HEK293 (cell line): ENCODE results near the gene STAB2.

Source experiments
- CTCF ChIA-PET: fragments of 350-600 bp; formaldehyde crosslinking; extraction: SDS; loops from one replicate; lab custom pipeline; 2021; ENCODE audit warnings: antibody characterized with exemption; lab: Yijun Ruan, JAX
- POLR2A ChIA-PET: fragments of 300-600 bp; formaldehyde crosslinking; extraction: SDS; loops from one replicate; lab custom pipeline; 2020; ENCODE audit warnings: antibody characterized with exemption, inconsistent platforms; lab: Yijun Ruan, JAX
- H3K27ac ChIP-seq: fragments of 200-500 bp; sonication (Bioruptor generic); 2 replicates; pipeline ENCODE4 v1.5.1; 2014; ENCODE audit warnings: low read depth, low read length, control low read depth, inconsistent platforms; ENCODE audit errors: extremely low read depth
- H3K36me3 ChIP-seq, 2 experiments: fragments of 200-500 bp in 1 of 2; sonication (Bioruptor generic) in 1 of 2; 1 replicate in 1 of 2; 2 replicates in 1 of 2; pipeline ENCODE4 v1.5.1; 2014 to 2017; ENCODE audit warnings: inconsistent platforms in 2 of 2, low read length in 2 of 2; ENCODE audit not compliant: control insufficient read depth in 2 of 2, insufficient read depth in 1 of 2
- H3K4me1 ChIP-seq: fragments of 200-500 bp; sonication (Bioruptor generic); 2 replicates; pipeline ENCODE4 v1.5.1; 2014; ENCODE audit warnings: mild to moderate bottlenecking, low read length, inconsistent platforms; ENCODE audit not compliant: control insufficient read depth, insufficient read depth
- H3K4me3 ChIP-seq: 2 replicates; pipeline ENCODE4 v1.5.1; 2011; ENCODE audit warnings: low read depth, mild to moderate bottlenecking, control low read depth, low read length, moderate library complexity
- H3K9me3 ChIP-seq: fragments of 200-500 bp; sonication (Bioruptor generic); 2 replicates; pipeline ENCODE4 v1.5.1; 2014; ENCODE audit warnings: low read depth, low read length, inconsistent platforms; ENCODE audit not compliant: control insufficient read depth, insufficient read depth
- AEBP2 ChIP-seq: fragments of 450-650 bp; formaldehyde crosslinking; IDR thresholded peaks from 2 replicates; pipeline ENCODE4 v1.5.1; 2016; ENCODE audit warnings: missing biosample characterization, missing genetic modification characterization, borderline replicate concordance
- GFI1B ChIP-seq: fragments of 450-650 bp; formaldehyde crosslinking; IDR thresholded peaks from 2 replicates; pipeline ENCODE4 v1.5.1; 2016; ENCODE audit warnings: missing biosample characterization, missing genetic modification characterization
- HOXA7 ChIP-seq: sonication (generic); formaldehyde crosslinking; IDR thresholded peaks from 2 replicates; pipeline ENCODE4 v1.8.1; 2022; ENCODE audit warnings: missing genetic modification reagents, borderline replicate concordance
- HOXD13 ChIP-seq: sonication (generic); formaldehyde crosslinking; IDR thresholded peaks from 2 replicates; pipeline ENCODE4 v1.8.0; 2022; ENCODE audit warnings: missing genetic modification reagents, borderline replicate concordance
- KLF1 ChIP-seq: fragments of 450-650 bp; formaldehyde crosslinking; IDR thresholded peaks from 2 replicates; pipeline ENCODE4 v1.5.1; 2016; ENCODE audit warnings: missing biosample characterization, missing genetic modification characterization
- MYNN ChIP-seq: fragments of 450-650 bp; formaldehyde crosslinking; IDR thresholded peaks from 2 replicates; pipeline ENCODE4 v1.5.1; 2016; ENCODE audit warnings: missing biosample characterization, missing genetic modification characterization, borderline replicate concordance
- PRDM4 ChIP-seq: fragments of 450-650 bp; formaldehyde crosslinking; IDR thresholded peaks from 2 replicates; pipeline ENCODE4 v1.5.1; 2017; ENCODE audit warnings: missing biosample characterization, missing genetic modification characterization
- RBAK ChIP-seq: fragments of 450-650 bp; formaldehyde crosslinking; IDR thresholded peaks from 2 replicates; pipeline ENCODE4 v1.5.1; 2016; ENCODE audit warnings: missing biosample characterization, missing genetic modification characterization
- SCRT2 ChIP-seq: fragments of 450-650 bp; formaldehyde crosslinking; IDR thresholded peaks from 2 replicates; pipeline ENCODE4 v1.5.1; 2016; ENCODE audit warnings: missing biosample characterization, missing genetic modification characterization
- ZBTB1 ChIP-seq: fragments of 450-650 bp; formaldehyde crosslinking; IDR thresholded peaks from 2 replicates; pipeline ENCODE4 v1.5.1; 2016; ENCODE audit warnings: missing biosample characterization, missing genetic modification characterization
- ZBTB6 ChIP-seq: fragments of 450-650 bp; formaldehyde crosslinking; IDR thresholded peaks from 2 replicates; pipeline ENCODE4 v1.5.1; 2017; ENCODE audit warnings: missing biosample characterization, missing genetic modification characterization
- ZFHX2 ChIP-seq: fragments of 450-650 bp; formaldehyde crosslinking; conservative IDR thresholded peaks from 2 replicates; pipeline ENCODE4 v1.5.1; 2016; ENCODE audit warnings: missing biosample characterization, missing genetic modification characterization
- ZNF132 ChIP-seq: fragments of 450-650 bp; formaldehyde crosslinking; IDR thresholded peaks from 2 replicates; pipeline ENCODE4 v1.5.1; 2017; ENCODE audit warnings: missing biosample characterization, missing genetic modification characterization, borderline replicate concordance
- ZNF133 ChIP-seq: fragments of 450-650 bp; formaldehyde crosslinking; IDR thresholded peaks from 2 replicates; pipeline ENCODE4 v1.5.1; 2016; ENCODE audit warnings: missing biosample characterization, missing genetic modification characterization
- ZNF16 ChIP-seq: fragments of 450-650 bp; formaldehyde crosslinking; IDR thresholded peaks from 2 replicates; pipeline ENCODE4 v1.5.1; 2016; ENCODE audit warnings: low read depth, missing biosample characterization, missing genetic modification characterization
- ZNF302 ChIP-seq: fragments of 450-650 bp; formaldehyde crosslinking; IDR thresholded peaks from 2 replicates; pipeline ENCODE4 v1.5.1; 2016; ENCODE audit warnings: missing biosample characterization, missing genetic modification characterization, low read depth
- ZNF366 ChIP-seq: fragments of 450-650 bp; formaldehyde crosslinking; conservative IDR thresholded peaks from 2 replicates; pipeline ENCODE4 v1.5.1; 2016; ENCODE audit warnings: missing biosample characterization, missing genetic modification characterization
- ZNF510 ChIP-seq: fragments of 450-650 bp; formaldehyde crosslinking; IDR thresholded peaks from 2 replicates; pipeline ENCODE4 v1.5.1; 2018; ENCODE audit warnings: mild to moderate bottlenecking, missing genetic modification characterization, missing biosample characterization; ENCODE audit not compliant: insufficient replicate concordance
- ZNF521 ChIP-seq: fragments of 450-650 bp; formaldehyde crosslinking; IDR thresholded peaks from 2 replicates; pipeline ENCODE4 v1.5.1; 2017; ENCODE audit warnings: missing biosample characterization, mild to moderate bottlenecking, missing genetic modification characterization
- ZNF571 ChIP-seq: fragments of 450-650 bp; formaldehyde crosslinking; IDR thresholded peaks from 2 replicates; pipeline ENCODE4 v1.5.0; 2017; ENCODE audit warnings: missing biosample characterization, missing genetic modification characterization
- ZNF610 ChIP-seq: fragments of 450-650 bp; formaldehyde crosslinking; IDR thresholded peaks from 2 replicates; pipeline ENCODE4 v1.5.1; 2016; ENCODE audit warnings: missing biosample characterization, missing genetic modification characterization, borderline replicate concordance
- ZNF621 ChIP-seq: fragments of 450-650 bp; formaldehyde crosslinking; IDR thresholded peaks from 2 replicates; pipeline ENCODE4 v1.5.1; 2017; ENCODE audit warnings: missing biosample characterization, missing genetic modification characterization
- ZNF747 ChIP-seq: fragments of 450-650 bp; formaldehyde crosslinking; IDR thresholded peaks from 2 replicates; pipeline ENCODE4 v1.5.1; 2016; ENCODE audit warnings: missing biosample characterization, missing genetic modification characterization
- ZNF76 ChIP-seq: fragments of 450-650 bp; formaldehyde crosslinking; IDR thresholded peaks from 2 replicates; pipeline ENCODE4; 2016; ENCODE audit warnings: low read depth, missing biosample characterization, missing genetic modification characterization, borderline replicate concordance
- ZNF777 ChIP-seq: fragments of 450-650 bp; formaldehyde crosslinking; IDR thresholded peaks from 2 replicates; pipeline ENCODE4 v1.5.1; 2017; ENCODE audit warnings: missing biosample characterization, missing genetic modification characterization, borderline replicate concordance
- ZNF791 ChIP-seq: fragments of 450-650 bp; formaldehyde crosslinking; IDR thresholded peaks from 2 replicates; pipeline ENCODE4 v1.5.1; 2016; ENCODE audit warnings: missing biosample characterization, missing genetic modification characterization
- ZSCAN16 ChIP-seq: fragments of 450-650 bp; formaldehyde crosslinking; IDR thresholded peaks from 2 replicates; pipeline ENCODE4 v1.5.1; 2016; ENCODE audit warnings: missing biosample characterization, missing genetic modification characterization
- TF ChIP-seq, protein P1 (sequence below): fragments of 450-650 bp; formaldehyde crosslinking; IDR thresholded peaks from 2 replicates; pipeline ENCODE4 v1.5.1; 2016; ENCODE audit warnings: missing biosample characterization, missing genetic modification characterization, borderline replicate concordance

STAB2 gene

GRCh38 chr12:103765322-103765721 is 178.2 kb downstream of the STAB2 start:
- H3K27ac ChIP-seq = no peak overlapping the region
- peaks cover 2% of the 10 kb centered on the region; the same call in 1 of the 2 replicates for H3K4me1 ChIP-seq
- no peak overlapping the region for H3K4me3 ChIP-seq
- no peak for TF ChIP-seq ZNF16 (tag by site-specific recombination)
- no peak for TF ChIP-seq ZSCAN16
- no peak for TF ChIP-seq ZNF777 (tag by site-specific recombination)
- no peak for TF ChIP-seq KLF1 (tag by site-specific recombination)
- no peak for TF ChIP-seq ZFHX2 (tag by site-specific recombination)
- no peak for TF ChIP-seq ZNF132 (tag by site-specific recombination)
- TF ChIP-seq ZNF747 (tag by site-specific recombination) = no peak
- TF ChIP-seq ZNF521 (tag by site-specific recombination) = no peak
- no peak for TF ChIP-seq MYNN (tag by site-specific recombination)
- no peak for TF ChIP-seq ZNF791 (tag by site-specific recombination)
- TF ChIP-seq HOXA7 (CRISPR knock-in tag) = no peak
- no peak for TF ChIP-seq SCRT2 (tag by site-specific recombination)
- TF ChIP-seq PRDM4 (tag by site-specific recombination) = no peak
- TF ChIP-seq ZNF571 (tag by site-specific recombination) = no peak
- no peak for TF ChIP-seq ZNF302 (tag by site-specific recombination)
- no peak for TF ChIP-seq ZNF366 (tag by site-specific recombination)
- no peak for TF ChIP-seq ZNF510 (tag by site-specific recombination)
- no peak for TF ChIP-seq HOXD13 (CRISPR knock-in tag)
- CTCF ChIA-PET = no interaction called here
- H3K9me3 ChIP-seq = no peaks in the 10 kb centered on the region
- peaks cover 0 to 34% of the 10 kb centered on the region in 2 experiments; a peak in 2 of 3 replicates for H3K36me3 ChIP-seq
- POLR2A ChIA-PET = interaction anchor here (0.9 kb wide), 1 partner anchor 76 kb away, joined by 5 read pairs; no protein-coding TSS in a partner anchor

- TF ChIP-seq, protein P1, sequence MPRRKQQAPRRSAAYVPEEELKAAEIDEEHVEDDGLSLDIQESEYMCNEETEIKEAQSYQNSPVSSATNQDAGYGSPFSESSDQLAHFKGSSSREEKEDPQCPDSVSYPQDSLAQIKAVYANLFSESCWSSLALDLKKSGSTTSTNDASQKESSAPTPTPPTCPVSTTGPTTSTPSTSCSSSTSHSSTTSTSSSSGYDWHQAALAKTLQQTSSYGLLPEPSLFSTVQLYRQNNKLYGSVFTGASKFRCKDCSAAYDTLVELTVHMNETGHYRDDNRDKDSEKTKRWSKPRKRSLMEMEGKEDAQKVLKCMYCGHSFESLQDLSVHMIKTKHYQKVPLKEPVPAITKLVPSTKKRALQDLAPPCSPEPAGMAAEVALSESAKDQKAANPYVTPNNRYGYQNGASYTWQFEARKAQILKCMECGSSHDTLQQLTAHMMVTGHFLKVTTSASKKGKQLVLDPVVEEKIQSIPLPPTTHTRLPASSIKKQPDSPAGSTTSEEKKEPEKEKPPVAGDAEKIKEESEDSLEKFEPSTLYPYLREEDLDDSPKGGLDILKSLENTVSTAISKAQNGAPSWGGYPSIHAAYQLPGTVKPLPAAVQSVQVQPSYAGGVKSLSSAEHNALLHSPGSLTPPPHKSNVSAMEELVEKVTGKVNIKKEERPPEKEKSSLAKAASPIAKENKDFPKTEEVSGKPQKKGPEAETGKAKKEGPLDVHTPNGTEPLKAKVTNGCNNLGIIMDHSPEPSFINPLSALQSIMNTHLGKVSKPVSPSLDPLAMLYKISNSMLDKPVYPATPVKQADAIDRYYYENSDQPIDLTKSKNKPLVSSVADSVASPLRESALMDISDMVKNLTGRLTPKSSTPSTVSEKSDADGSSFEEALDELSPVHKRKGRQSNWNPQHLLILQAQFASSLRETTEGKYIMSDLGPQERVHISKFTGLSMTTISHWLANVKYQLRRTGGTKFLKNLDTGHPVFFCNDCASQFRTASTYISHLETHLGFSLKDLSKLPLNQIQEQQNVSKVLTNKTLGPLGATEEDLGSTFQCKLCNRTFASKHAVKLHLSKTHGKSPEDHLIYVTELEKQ (tag by site-specific recombination) = no peak
- no peak for TF ChIP-seq ZNF76 (tag by site-specific recombination)
- TF ChIP-seq ZBTB6 (tag by site-specific recombination) = no peak
- TF ChIP-seq ZNF610 (tag by site-specific recombination) = no peak
- no peak for TF ChIP-seq AEBP2 (tag by site-specific recombination)
- no peak for TF ChIP-seq ZBTB1 (tag by site-specific recombination)
- no peak for TF ChIP-seq SCRT2 (tag by site-specific recombination)
- no peak for TF ChIP-seq RBAK (tag by site-specific recombination)
- TF ChIP-seq ZNF133 (tag by site-specific recombination) = no peak
- no peak for TF ChIP-seq GFI1B
- no peak for TF ChIP-seq ZNF621 (tag by site-specific recombination)
- Histone ChIP-seq H3K9me3 (no peaks in the 10 kb centered on the region), H3K27ac (no peak overlapping the region), H3K36me3 (peaks cover 0 to 36% of the 10 kb centered on the region in 2 experiments; a peak in 2 of 3 replicates), H3K4me3 (no peak overlapping the region), H3K4me1 (peaks cover 2% of the 10 kb centered on the region; the same call in 1 of the 2 replicates)
- ChIA-PET POLR2A (interaction anchor here (0.9 kb wide), 1 partner anchor 76 kb away, joined by 5 read pairs; no protein-coding TSS in a partner anchor), CTCF (interaction anchor here (0.6 kb wide), 1 partner anchor 105 kb away, joined by 5 read pairs; no protein-coding TSS in a partner anchor)
Observed at GRCh38 chr12:103766028-103766427, 179.0 kb downstream of the STAB2 start.
